Measurements from ENCODE around the gene RPP14. TPM values are rescaled to one million over a fixed set of nuclear protein-coding genes. Genes with fewer than 3 reads are reported as not detected.
"Not testable (repeated sequence)": the region's sequence is repeated elsewhere in the genome, so short reads cannot be mapped to it uniquely, and the experiment has no call there.

The RPP14 gene
- total RNA-seq = 22.7 and 23.4 TPM in 2 replicates

DNA sequence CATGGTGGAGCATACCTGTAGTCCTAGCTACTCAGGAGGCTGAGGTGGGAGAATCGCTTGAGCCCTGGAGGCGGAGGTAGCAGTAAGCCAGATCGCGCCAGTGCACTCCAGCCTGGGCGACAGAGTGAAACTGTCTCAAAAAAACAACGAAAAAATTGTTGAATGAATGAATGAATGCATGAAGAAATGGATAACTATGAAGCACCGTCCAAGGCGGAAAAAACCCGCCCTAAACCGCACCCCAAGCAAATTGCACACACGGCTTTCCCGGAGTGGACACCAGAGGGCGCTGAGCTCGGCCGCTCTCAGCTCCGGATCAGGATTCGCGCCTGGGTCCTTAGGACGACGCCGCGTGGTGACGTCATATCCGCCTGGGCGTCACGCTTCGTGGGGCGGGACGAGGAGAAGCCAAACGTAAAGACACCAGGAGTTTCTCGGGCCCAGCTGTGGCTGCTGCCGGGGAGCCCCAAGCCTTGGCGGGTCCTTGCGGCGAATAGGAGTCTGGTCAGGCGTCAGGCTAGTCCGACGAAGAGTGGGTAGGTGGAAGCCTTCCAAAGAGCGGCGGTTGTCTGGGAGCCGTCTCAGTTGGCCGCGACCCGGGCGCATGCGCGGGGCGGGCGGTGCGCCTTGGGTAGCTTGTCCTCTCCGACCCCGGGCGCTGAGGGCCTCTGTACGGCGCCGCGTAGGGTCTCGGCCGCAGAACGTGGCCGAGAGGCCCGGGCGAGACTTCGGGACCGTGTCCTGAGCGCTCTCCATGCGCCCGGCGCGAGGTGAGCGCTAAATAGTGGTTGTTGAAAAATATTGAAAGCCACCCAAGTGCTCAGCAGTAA lies at the start of gene RPP14, which contains the start of gene HTD2:
TSS of gene RPP14 (plus strand) at position 364 of the 830 bp plus-strand sequence. CDS start 4,085 bp downstream, outside the sequence.
TSS of gene HTD2 (plus strand) at position 639 of the 830 bp plus-strand sequence. CDS start 11,094 bp downstream, outside the sequence.
- intact Hi-C loops (cut with micrococcal nuclease) = loop anchor here (1.0 to 5.0 kb wide), 13 partner anchors 15 to 1079 kb away; partner anchors contain the start of genes ABHD6, APPL1, ARF4 and CFAP20DC
- Mint-ChIP-seq H3K27me3 (ENCODE audit: insufficient read depth) (peaks cover 15% of the 10 kb centered on the region), H3K4me1 (ENCODE audit: low read depth) (peaks cover 27% of the 10 kb centered on the region), H3K36me3 (ENCODE audit: low read depth) (peaks cover 11% of the 10 kb centered on the region), H3K4me3 (peak within 1 kb of the TSS; percentile 95), H3K27ac (peak within 1 kb of the TSS; percentile 99), H3K9me3 (peaks cover 8% of the 10 kb centered on the region)
- peak; percentile 98 for DNase-seq (ENCODE audit: low spot score)

DNA sequence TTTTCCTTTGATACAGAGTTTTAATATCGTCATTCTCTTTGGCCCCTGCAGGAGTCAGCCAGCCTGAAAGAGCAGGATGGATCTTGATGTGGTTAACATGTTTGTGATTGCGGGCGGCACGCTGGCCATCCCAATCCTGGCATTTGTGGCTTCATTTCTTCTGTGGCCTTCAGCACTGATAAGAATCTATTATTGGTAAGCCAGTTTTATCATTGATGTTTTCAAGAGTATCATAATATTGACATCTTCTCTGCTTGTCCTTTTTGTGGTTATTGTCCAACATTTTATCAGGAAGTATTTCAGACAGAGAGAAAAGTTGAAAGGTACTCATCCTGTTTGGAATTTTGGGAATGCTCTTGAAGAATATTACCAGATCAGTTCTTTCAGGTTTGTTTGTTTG lies 49.5 kb upstream of the RPP14 start:
- intact Hi-C loops (cut with micrococcal nuclease) = no loop called here
- no peak for DNase-seq (ENCODE audit: low spot score)
- H3K36me3 Mint-ChIP-seq (ENCODE audit: low read depth) = peaks cover 5% of the 10 kb centered on the region
- H3K27ac Mint-ChIP-seq = no peak overlapping the region
- H3K9me3 Mint-ChIP-seq = no peaks in the 10 kb centered on the region
- H3K4me3 Mint-ChIP-seq = no peak overlapping the region
- H3K27me3 Mint-ChIP-seq (ENCODE audit: insufficient read depth) = no peaks in the 10 kb centered on the region
- H3K4me1 Mint-ChIP-seq (ENCODE audit: low read depth) = peaks cover 5% of the 10 kb centered on the region

DNA sequence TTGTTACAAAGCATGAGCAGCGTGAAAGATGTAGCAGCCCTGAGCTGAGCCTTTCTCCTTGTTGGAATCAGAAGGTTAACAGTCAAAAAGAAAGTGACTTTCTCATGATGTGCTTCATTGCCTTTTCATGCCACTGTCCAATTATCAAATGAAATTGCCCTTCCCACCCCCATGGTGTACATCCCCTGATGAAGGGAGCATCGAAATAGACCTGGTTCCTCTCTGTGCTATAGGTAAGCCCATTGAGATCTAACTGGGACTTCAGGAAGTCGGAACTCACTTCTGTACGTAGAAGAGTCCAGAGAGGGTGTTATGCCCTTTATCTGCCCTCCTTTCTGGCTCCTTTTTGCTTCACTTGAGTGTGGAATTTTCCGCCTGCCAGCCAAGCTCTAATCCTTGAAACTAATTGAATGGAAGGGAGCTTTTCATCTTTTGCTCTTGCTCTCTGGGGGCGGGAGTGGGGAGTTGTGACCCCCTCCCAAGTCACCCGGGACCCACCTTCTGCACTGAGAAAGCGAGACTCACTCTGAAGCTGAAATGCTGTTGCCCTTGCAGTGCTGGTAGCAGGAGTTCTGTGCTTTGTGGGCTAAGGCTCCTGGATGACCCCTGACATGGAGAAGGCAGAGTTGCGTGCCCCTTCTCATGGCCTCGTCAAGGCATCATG lies 47.5 kb upstream of the RPP14 start:
- intact Hi-C loops (cut with micrococcal nuclease) = no loop called here
- no peaks in the 10 kb centered on the region for H3K27me3 Mint-ChIP-seq (ENCODE audit: insufficient read depth)
- peaks cover 5% of the 10 kb centered on the region for H3K36me3 Mint-ChIP-seq (ENCODE audit: low read depth)
- DNase-seq (ENCODE audit: low spot score) = no peak
- H3K4me1 Mint-ChIP-seq (ENCODE audit: low read depth) = no peaks in the 10 kb centered on the region
- no peak overlapping the region for H3K27ac Mint-ChIP-seq
- H3K4me3 Mint-ChIP-seq = no peak overlapping the region
- H3K9me3 Mint-ChIP-seq = no peaks in the 10 kb centered on the region

DNA sequence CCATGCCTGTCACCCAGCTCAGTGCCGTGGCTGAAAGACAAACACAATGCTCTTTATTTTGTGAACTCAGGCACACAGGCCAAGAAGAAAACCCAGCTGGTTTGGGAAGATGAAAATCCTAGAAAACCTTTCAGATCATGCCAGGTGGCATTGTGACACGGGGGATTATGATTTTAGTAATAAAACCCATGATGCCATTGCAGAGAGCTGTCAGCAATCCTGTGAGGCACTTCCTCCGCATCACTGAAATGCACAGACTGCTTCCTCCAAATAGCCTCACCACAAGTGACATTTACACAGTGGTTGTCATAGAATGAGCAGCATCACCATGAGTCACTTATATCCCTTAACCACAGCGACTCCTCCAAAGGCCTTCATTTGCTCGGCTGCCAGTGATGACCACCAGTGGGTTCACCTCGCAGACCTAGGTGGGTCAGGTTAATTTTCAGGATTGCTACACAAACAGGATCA lies 45.7 kb upstream of the RPP14 start:
- DNase-seq (ENCODE audit: low spot score) = no peak
- Mint-ChIP-seq H3K27ac (no peak overlapping the region), H3K4me1 (ENCODE audit: low read depth) (no peaks in the 10 kb centered on the region), H3K36me3 (ENCODE audit: low read depth) (peaks cover 5% of the 10 kb centered on the region), H3K9me3 (no peaks in the 10 kb centered on the region), H3K27me3 (ENCODE audit: insufficient read depth) (no peaks in the 10 kb centered on the region), H3K4me3 (no peak overlapping the region)
- intact Hi-C loops (cut with micrococcal nuclease) = no loop called here

DNA sequence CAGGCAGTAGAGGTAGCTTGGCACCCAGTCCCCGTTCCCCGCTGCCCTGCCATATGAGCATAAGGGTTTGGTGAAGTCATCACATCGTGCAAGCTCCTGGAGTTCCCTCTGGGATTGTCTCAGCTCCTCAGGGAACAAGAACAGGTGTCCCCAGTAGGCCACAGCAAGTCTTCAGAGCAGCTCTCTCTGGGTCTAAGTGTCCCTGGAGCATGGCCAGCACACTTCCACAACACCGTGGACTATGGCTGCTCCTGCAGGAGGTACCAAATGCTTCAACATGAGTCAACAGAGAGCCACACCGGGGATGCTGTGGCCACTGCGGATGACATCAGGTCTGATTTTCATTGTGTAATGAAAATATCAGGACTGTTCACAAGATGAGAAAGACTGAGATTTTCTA lies 45.3 kb upstream of the RPP14 start:
- no peak for DNase-seq (ENCODE audit: low spot score)
- Mint-ChIP-seq H3K27ac (no peak overlapping the region), H3K36me3 (ENCODE audit: low read depth) (peaks cover 7% of the 10 kb centered on the region), H3K9me3 (no peaks in the 10 kb centered on the region), H3K4me3 (no peak overlapping the region), H3K4me1 (ENCODE audit: low read depth) (no peaks in the 10 kb centered on the region), H3K27me3 (ENCODE audit: insufficient read depth) (no peaks in the 10 kb centered on the region)
- intact Hi-C loops (cut with micrococcal nuclease) = no loop called here

GRCh38 chr3:58261954-58262666 lies 43.9 kb upstream of the RPP14 start:
- no peak overlapping the region for H3K27ac Mint-ChIP-seq
- H3K9me3 Mint-ChIP-seq = no peaks in the 10 kb centered on the region
- peaks cover 8% of the 10 kb centered on the region for H3K36me3 Mint-ChIP-seq (ENCODE audit: low read depth)
- no peak overlapping the region for H3K4me3 Mint-ChIP-seq
- intact Hi-C loops (cut with micrococcal nuclease) = no loop called here
- DNase-seq (ENCODE audit: low spot score) = no peak
- H3K4me1 Mint-ChIP-seq (ENCODE audit: low read depth) = no peaks in the 10 kb centered on the region
- no peaks in the 10 kb centered on the region for H3K27me3 Mint-ChIP-seq (ENCODE audit: insufficient read depth)

DNA sequence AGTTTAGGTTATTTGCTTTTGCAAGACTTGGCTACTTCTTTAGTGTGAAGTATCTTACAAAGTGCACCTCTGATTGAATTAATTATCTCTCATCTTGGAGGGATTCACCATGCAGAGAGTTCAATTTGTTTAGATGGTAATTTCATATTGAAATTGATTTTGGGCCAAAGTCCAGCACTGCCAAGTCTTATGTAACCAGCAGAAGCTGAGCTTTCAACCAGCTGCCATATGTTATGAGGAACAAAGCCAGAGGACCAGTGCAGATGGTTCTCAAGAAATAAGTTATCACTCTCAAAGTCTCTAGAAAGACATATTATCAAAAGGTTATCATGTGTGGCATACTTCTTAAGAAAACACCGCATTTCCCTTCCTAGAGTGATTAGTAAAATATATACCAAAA lies 39.5 kb upstream of the RPP14 start:
- intact Hi-C loops (cut with micrococcal nuclease) = no loop called here
- no peaks in the 10 kb centered on the region for H3K9me3 Mint-ChIP-seq
- H3K4me1 Mint-ChIP-seq (ENCODE audit: low read depth) = no peaks in the 10 kb centered on the region
- H3K27ac Mint-ChIP-seq = no peak overlapping the region
- DNase-seq (ENCODE audit: low spot score) = no peak
- H3K4me3 Mint-ChIP-seq = no peak overlapping the region
- peaks cover 7% of the 10 kb centered on the region for H3K36me3 Mint-ChIP-seq (ENCODE audit: low read depth)
- H3K27me3 Mint-ChIP-seq (ENCODE audit: insufficient read depth) = no peaks in the 10 kb centered on the region

- H3K4me1 Mint-ChIP-seq (ENCODE audit: low read depth); H3K9me3 Mint-ChIP-seq; H3K4me3 Mint-ChIP-seq; H3K36me3 Mint-ChIP-seq (ENCODE audit: low read depth); intact Hi-C loops (cut with micrococcal nuclease); H3K27me3 Mint-ChIP-seq (ENCODE audit: insufficient read depth); H3K27ac Mint-ChIP-seq; DNase-seq (ENCODE audit: low spot score): not testable (repeated sequence)
Observed at GRCh38 chr3:58267543-58267942, 38.5 kb upstream of the RPP14 start.

GRCh38 chr3:58269356-58269755 lies 36.7 kb upstream of the RPP14 start:
- no peak for DNase-seq (ENCODE audit: low spot score)
- peaks cover 12% of the 10 kb centered on the region for H3K36me3 Mint-ChIP-seq (ENCODE audit: low read depth)
- no peaks in the 10 kb centered on the region for H3K9me3 Mint-ChIP-seq
- intact Hi-C loops (cut with micrococcal nuclease) = no loop called here
- H3K4me3 Mint-ChIP-seq = no peak overlapping the region
- no peak overlapping the region for H3K27ac Mint-ChIP-seq
- peaks cover 7% of the 10 kb centered on the region for H3K4me1 Mint-ChIP-seq (ENCODE audit: low read depth)
- no peaks in the 10 kb centered on the region for H3K27me3 Mint-ChIP-seq (ENCODE audit: insufficient read depth)

GRCh38 chr3:58270485-58270884 lies 35.6 kb upstream of the RPP14 start:
- intact Hi-C loops (cut with micrococcal nuclease) = no loop called here
- Mint-ChIP-seq H3K27ac (no peak overlapping the region), H3K9me3 (no peaks in the 10 kb centered on the region), H3K27me3 (ENCODE audit: insufficient read depth) (no peaks in the 10 kb centered on the region), H3K36me3 (ENCODE audit: low read depth) (peaks cover 18% of the 10 kb centered on the region), H3K4me1 (ENCODE audit: low read depth) (peaks cover 7% of the 10 kb centered on the region), H3K4me3 (no peak overlapping the region)
- DNase-seq (ENCODE audit: low spot score) = no peak

GRCh38 chr3:58271901-58272501 lies 34.0 kb upstream of the RPP14 start:
- no peak overlapping the region for H3K27ac Mint-ChIP-seq
- intact Hi-C loops (cut with micrococcal nuclease) = no loop called here
- H3K4me1 Mint-ChIP-seq (ENCODE audit: low read depth) = peaks cover 7% of the 10 kb centered on the region
- H3K4me3 Mint-ChIP-seq = no peak overlapping the region
- H3K36me3 Mint-ChIP-seq (ENCODE audit: low read depth) = peaks cover 23% of the 10 kb centered on the region
- no peak for DNase-seq (ENCODE audit: low spot score)
- no peaks in the 10 kb centered on the region for H3K27me3 Mint-ChIP-seq (ENCODE audit: insufficient read depth)
- H3K9me3 Mint-ChIP-seq = no peaks in the 10 kb centered on the region

GRCh38 chr3:58272891-58273290 lies 33.2 kb upstream of the RPP14 start:
- H3K36me3 Mint-ChIP-seq (ENCODE audit: low read depth) = peaks cover 28% of the 10 kb centered on the region
- peaks cover 7% of the 10 kb centered on the region for H3K4me1 Mint-ChIP-seq (ENCODE audit: low read depth)
- H3K27me3 Mint-ChIP-seq (ENCODE audit: insufficient read depth) = no peaks in the 10 kb centered on the region
- no peak overlapping the region for H3K27ac Mint-ChIP-seq
- H3K9me3 Mint-ChIP-seq = no peaks in the 10 kb centered on the region
- DNase-seq (ENCODE audit: low spot score) = no peak
- intact Hi-C loops (cut with micrococcal nuclease) = no loop called here
- no peak overlapping the region for H3K4me3 Mint-ChIP-seq

Data from activated T-helper 1 cell treated with anti-CD3 and anti-CD28 coated beads, Interleukin-12 subunit alpha, Interleukin-12 subunit beta, Interleukin-2, Interleukin-4 antibody, amounts not matched to agents 30 ng/mL and 10 ng/mL and 1 ng/mL, durations not matched to agents 14 hours and 24 hours and 36 hours (primary cell).